GM19455 (cell line): ENCODE results near the gene ANKMY1.
"Not testable (repeated sequence)": the region's sequence is repeated elsewhere in the genome, so short reads cannot be mapped to it uniquely, and the experiment has no call there.

Experiments used
- ATAC-seq: cut with Tn5 transposase; IDR thresholded peaks from one replicate; pipeline ENCODE4 v1.9.1; 2021; ENCODE audit not compliant: unreplicated experiment

The ANKMY1 gene

GRCh38 chr2:240523451-240524281 is 34.1 kb downstream of the ANKMY1 start:
- no peak for ATAC-seq

GRCh38 chr2:240522406-240522805 is 35.4 kb downstream of the ANKMY1 start:
- no peak for ATAC-seq

- ATAC-seq, result not testable (repeated sequence)
Observed at GRCh38 chr2:240521885-240522284, 35.9 kb downstream of the ANKMY1 start.

GRCh38 chr2:240520974-240521350 is 36.8 kb downstream of the ANKMY1 start:
- ATAC-seq, result no peak

GRCh38 chr2:240520130-240520973 is 37.4 kb downstream of the ANKMY1 start:
- ATAC-seq, result no peak

- ATAC-seq, result no peak
Observed at GRCh38 chr2:240519396-240520129, 38.2 kb downstream of the ANKMY1 start.

- ATAC-seq, result no peak
Observed at GRCh38 chr2:240518981-240519380, 38.8 kb downstream of the ANKMY1 start.

GRCh38 chr2:240517342-240517741 is 40.4 kb downstream of the ANKMY1 start:
- no peak for ATAC-seq

- no peak for ATAC-seq
Observed at GRCh38 chr2:240514631-240515030, 43.2 kb downstream of the ANKMY1 start.

- peak; percentile 85 for ATAC-seq
Observed at GRCh38 chr2:240513549-240514287, 44.1 kb downstream of the ANKMY1 start.

GRCh38 chr2:240512666-240513535 is 44.9 kb downstream of the ANKMY1 start:
- no peak for ATAC-seq

GRCh38 chr2:240512109-240512485 is 45.7 kb downstream of the ANKMY1 start:
- no peak for ATAC-seq

GRCh38 chr2:240511351-240512108 is 46.3 kb downstream of the ANKMY1 start:
- ATAC-seq, result no peak

GRCh38 chr2:240510513-240511210 is 47.1 kb downstream of the ANKMY1 start:
- ATAC-seq, result no peak

GRCh38 chr2:240509667-240510512 is 47.9 kb downstream of the ANKMY1 start:
- ATAC-seq, result no peak

GRCh38 chr2:240508832-240509545 is 48.8 kb downstream of the ANKMY1 start:
- ATAC-seq, result no peak

GRCh38 chr2:240507778-240508251 is 50.0 kb downstream of the ANKMY1 start:
- no peak for ATAC-seq
